SK-N-SH (cell line): ENCODE results near the gene RASGRP2.

Experiments
- CTCF ChIP-seq: fragments of 200-600 bp; sonication (generic); IDR thresholded peaks from 2 replicates; pipeline ENCODE4 v1.6.1; 2017; ENCODE audit warnings: antibody characterized with exemption, mild to moderate bottlenecking, moderate library complexity
- POLR2AphosphoS5 ChIP-seq: IDR thresholded peaks from 2 replicates; pipeline ENCODE4 v1.6.1; 2012; ENCODE audit warnings: low read depth, low read length
- RCOR1 ChIP-seq: fragments of 150-350 bp; IDR thresholded peaks from 2 replicates; pipeline ENCODE4 v1.6.1; 2017; ENCODE audit warnings: antibody characterized with exemption, low read length
- TEAD4 ChIP-seq: IDR thresholded peaks from 2 replicates; pipeline ENCODE4 v1.4.0; 2012; ENCODE audit warnings: mild to moderate bottlenecking, borderline replicate concordance; ENCODE audit not compliant: insufficient read depth
- YY1 ChIP-seq: IDR thresholded peaks from 2 replicates; pipeline ENCODE4 v1.4.0; 2012; ENCODE audit warnings: low read depth, mild to moderate bottlenecking
- ZBTB33 ChIP-seq: IDR thresholded peaks from 2 replicates; pipeline ENCODE4 v1.4.0; 2012; ENCODE audit warnings: low read depth, borderline replicate concordance

- no peak for TF ChIP-seq CTCF
- TF ChIP-seq POLR2AphosphoS5: no peak
- no peak for TF ChIP-seq YY1
- no peak for TF ChIP-seq TEAD4
- no peak for TF ChIP-seq ZBTB33
- TF ChIP-seq RCOR1: no peak
Observed at GRCh38 chr11:64769283-64769682, 25.3 kb upstream of the RASGRP2 start.
